ENCODE measurements around the gene ISG20.

GRCh38 chr15:88631464-88632028 lies 7.3 kb upstream of the ISG20 start:
- TF ChIP-seq CTCF (IDR thresholded peaks at IDR 0.05; ENCODE audit: control extremely low read depth in 1 of 3, insufficient read depth in 1 of 3, low read depth in 1 of 3, low read length in 3 of 3) (no peak), TAF1 (IDR thresholded peaks at IDR 0.05; ENCODE audit: low read depth, low read length) (no peak)
